Chondrocyte (in vitro differentiated cells): ENCODE data around the gene APMAP. TPM values are rescaled to one million over a fixed set of nuclear protein-coding genes. Genes with fewer than 3 reads are reported as not detected.

ENCODE experiments used
- DNase-seq: peaks from one replicate; pipeline ENCODE4 v3.0.0; 2021; ENCODE audit warnings: mixed read lengths, low spot score
- H3K27ac Mint-ChIP-seq: one replicate; pipeline ENCODE4 v1.8.0; 2021; ENCODE audit warnings: mild to moderate bottlenecking, moderate library complexity, mixed read lengths; ENCODE audit not compliant: unreplicated experiment
- H3K27me3 Mint-ChIP-seq: 2 replicates; pipeline ENCODE4 v1.8.0; 2021; ENCODE audit warnings: low read depth, mixed read lengths
- H3K36me3 Mint-ChIP-seq: 2 replicates; pipeline ENCODE4 v1.8.0; 2021; ENCODE audit warnings: low read depth, mixed read lengths
- H3K4me1 Mint-ChIP-seq: 2 replicates; pipeline ENCODE4 v1.8.0; 2021; ENCODE audit warnings: low read depth, mild to moderate bottlenecking, mixed read lengths
- H3K4me3 Mint-ChIP-seq: one replicate; pipeline ENCODE4 v1.8.0; 2021; ENCODE audit warnings: mild to moderate bottlenecking, moderate library complexity, mixed read lengths; ENCODE audit not compliant: unreplicated experiment
- H3K9me3 Mint-ChIP-seq: 2 replicates; pipeline ENCODE4 v1.8.0; 2021; ENCODE audit warnings: low read depth, mixed read lengths
- total RNA-seq: library from RNA; stranded (reverse); gene quantifications from 3 replicates; pipeline ENCODE4 v1.2.1, GENCODE V29; 2021
- TF ChIP-seq, protein P1 (sequence below): fragments of 200-600 bp; sonication (generic); IDR thresholded peaks from 2 replicates; pipeline ENCODE4 v1.5.0; 2021; ENCODE audit warnings: antibody characterized with exemption, mild to moderate bottlenecking, moderate library complexity

Gene APMAP
- total RNA-seq, 1 donor from 2014 or later, result 82.2 TPM

DNA sequence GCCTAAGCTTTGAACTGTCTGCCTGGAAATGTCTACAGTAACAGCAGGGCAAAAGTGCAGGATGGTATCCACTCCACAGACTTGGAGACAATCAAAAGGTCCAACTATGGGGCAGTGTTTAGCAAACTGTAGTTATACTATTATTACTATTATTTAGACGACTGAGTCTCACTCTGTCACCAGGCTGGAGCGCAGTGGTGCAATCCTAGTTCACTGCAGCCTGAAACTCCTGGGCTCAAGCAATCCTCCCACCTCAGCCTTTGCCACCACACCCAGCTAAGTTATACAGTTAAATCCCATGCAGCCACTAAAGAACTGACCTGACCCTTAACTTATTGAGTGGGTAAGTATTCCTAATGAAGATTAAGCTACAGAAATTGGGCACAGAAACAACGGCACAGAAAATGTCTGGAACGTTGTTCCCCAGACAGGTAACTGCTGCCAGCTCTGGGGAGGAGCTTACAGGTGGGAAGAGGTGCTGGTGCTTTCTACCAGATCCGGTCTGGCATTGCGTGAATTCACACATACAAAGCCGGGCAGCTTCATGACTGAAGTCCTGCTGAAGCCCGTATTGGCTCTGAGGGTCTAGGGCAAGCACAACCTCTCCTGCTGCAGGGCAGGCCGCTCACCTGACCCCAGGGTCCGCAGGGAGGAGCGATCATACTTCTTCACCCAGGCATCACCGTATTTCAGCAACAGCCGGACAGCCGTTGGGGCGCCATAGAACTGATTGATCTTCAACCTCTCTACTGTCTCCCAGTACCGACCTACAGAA lies 27.0 kb upstream of the APMAP start:
- TF ChIP-seq, protein P1, sequence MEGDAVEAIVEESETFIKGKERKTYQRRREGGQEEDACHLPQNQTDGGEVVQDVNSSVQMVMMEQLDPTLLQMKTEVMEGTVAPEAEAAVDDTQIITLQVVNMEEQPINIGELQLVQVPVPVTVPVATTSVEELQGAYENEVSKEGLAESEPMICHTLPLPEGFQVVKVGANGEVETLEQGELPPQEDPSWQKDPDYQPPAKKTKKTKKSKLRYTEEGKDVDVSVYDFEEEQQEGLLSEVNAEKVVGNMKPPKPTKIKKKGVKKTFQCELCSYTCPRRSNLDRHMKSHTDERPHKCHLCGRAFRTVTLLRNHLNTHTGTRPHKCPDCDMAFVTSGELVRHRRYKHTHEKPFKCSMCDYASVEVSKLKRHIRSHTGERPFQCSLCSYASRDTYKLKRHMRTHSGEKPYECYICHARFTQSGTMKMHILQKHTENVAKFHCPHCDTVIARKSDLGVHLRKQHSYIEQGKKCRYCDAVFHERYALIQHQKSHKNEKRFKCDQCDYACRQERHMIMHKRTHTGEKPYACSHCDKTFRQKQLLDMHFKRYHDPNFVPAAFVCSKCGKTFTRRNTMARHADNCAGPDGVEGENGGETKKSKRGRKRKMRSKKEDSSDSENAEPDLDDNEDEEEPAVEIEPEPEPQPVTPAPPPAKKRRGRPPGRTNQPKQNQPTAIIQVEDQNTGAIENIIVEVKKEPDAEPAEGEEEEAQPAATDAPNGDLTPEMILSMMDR, result no peak
- H3K9me3 Mint-ChIP-seq, result no peaks in the 10 kb centered on the region
- peak; percentile 37 for DNase-seq
- H3K27ac Mint-ChIP-seq, result no peak overlapping the region
- no peaks in the 10 kb centered on the region for H3K36me3 Mint-ChIP-seq
- no peak overlapping the region for H3K4me3 Mint-ChIP-seq
- no peaks in the 10 kb centered on the region for H3K27me3 Mint-ChIP-seq
- no peaks in the 10 kb centered on the region for H3K4me1 Mint-ChIP-seq

DNA sequence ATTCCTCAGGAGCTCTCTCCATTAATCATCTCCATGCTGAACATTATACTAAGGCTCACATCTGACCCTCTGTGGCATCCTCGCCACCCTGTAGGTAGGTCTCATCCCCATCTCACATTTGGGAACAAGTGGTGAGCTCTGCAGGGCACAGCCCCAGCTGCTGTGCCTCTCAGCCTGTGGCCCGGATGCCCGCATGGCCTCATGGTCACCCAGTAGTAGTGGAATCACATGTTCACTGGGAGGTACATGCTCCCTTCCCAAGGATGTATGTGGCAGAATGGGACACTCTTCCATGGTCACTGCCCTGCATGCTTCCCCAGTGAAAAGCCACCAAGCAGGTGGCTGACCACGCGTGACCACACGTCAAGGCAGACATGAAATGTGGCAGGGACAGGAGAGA lies 26.3 kb upstream of the APMAP start:
- H3K9me3 Mint-ChIP-seq, result no peaks in the 10 kb centered on the region
- TF ChIP-seq, protein P1, result no peak
- no peak overlapping the region for H3K27ac Mint-ChIP-seq
- no peaks in the 10 kb centered on the region for H3K4me1 Mint-ChIP-seq
- H3K36me3 Mint-ChIP-seq, result no peaks in the 10 kb centered on the region
- DNase-seq, result peak; percentile 43
- H3K27me3 Mint-ChIP-seq, result no peaks in the 10 kb centered on the region
- H3K4me3 Mint-ChIP-seq, result no peak overlapping the region

DNA sequence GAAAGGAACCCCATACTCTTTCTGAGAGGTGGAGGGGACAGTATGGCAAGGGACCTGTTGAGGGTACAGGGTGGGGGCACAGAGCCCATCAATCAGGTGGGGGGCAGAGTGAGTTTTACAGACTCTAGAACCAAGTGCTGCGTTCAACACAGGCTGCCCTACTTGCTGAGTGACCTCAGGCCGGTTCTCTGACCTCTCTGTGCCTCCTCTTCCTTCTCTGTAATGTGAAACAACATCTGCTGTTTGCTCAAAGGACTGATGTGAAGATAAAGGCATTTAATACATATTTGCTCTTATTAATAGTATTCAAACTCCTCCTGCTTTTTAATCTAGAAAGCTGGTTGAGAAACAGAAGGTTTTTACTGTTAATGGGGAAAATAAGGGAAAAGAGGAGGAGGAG lies 25.9 kb upstream of the APMAP start:
- H3K9me3 Mint-ChIP-seq, result no peaks in the 10 kb centered on the region
- H3K27ac Mint-ChIP-seq, result no peak overlapping the region
- TF ChIP-seq, protein P1, result no peak
- no peak overlapping the region for H3K4me3 Mint-ChIP-seq
- H3K36me3 Mint-ChIP-seq, result no peaks in the 10 kb centered on the region
- H3K4me1 Mint-ChIP-seq, result no peaks in the 10 kb centered on the region
- DNase-seq, result peak; percentile 19
- H3K27me3 Mint-ChIP-seq, result no peaks in the 10 kb centered on the region

DNA sequence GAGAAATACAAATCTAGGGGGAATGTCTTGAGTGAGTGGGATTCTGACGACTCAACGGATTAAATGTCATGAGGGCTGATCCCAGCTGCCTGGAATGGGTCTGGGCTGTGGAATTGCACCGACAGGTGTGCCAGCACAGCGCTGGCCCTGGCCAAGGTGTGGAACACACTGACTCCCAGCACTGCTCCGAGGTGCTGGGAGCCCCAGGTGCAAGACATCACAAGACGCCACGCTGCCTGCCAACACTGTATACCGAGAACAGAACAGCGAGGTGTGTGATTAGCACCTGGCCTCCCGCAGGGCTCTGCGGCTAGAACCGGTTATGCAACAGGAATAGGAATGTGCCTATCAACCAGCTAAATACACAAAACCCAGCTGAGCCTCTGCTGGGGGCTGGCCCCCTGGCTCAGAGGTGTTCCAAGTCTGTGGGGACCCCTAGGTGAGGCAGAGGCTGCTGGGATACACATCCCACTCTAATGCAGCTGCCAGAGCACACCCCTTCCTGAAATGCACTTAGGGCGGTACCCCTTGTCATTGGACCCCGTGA lies 24.8 kb upstream of the APMAP start:
- Mint-ChIP-seq H3K36me3 (no peaks in the 10 kb centered on the region), H3K27me3 (no peaks in the 10 kb centered on the region), H3K4me1 (no peaks in the 10 kb centered on the region), H3K27ac (no peak overlapping the region), H3K9me3 (no peaks in the 10 kb centered on the region), H3K4me3 (no peak overlapping the region)
- TF ChIP-seq, protein P1, result no peak
- peak; percentile 68 for DNase-seq

DNA sequence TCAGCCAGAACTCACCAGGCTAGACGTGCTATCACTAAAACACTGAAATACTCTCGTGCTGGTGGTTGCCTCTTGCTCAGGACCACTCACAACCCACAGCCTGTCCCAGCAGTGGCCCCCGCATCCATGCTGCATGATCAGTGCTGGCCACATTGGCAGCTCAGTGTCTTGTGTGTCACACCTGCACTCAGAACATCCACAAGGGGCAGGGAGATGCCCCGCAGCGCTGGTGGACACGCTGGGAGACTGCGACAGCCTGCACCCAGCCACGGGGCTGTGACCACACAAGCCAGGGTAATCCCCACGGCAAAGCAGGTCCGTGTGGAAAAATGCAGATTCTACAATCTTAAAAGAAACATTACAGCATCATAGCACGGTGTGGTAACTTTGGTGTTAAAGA lies 23.9 kb upstream of the APMAP start:
- Mint-ChIP-seq H3K4me1 (no peaks in the 10 kb centered on the region), H3K27ac (no peak overlapping the region), H3K27me3 (no peaks in the 10 kb centered on the region), H3K36me3 (no peaks in the 10 kb centered on the region), H3K9me3 (no peaks in the 10 kb centered on the region), H3K4me3 (no peak overlapping the region)
- TF ChIP-seq, protein P1, result no peak
- peak; percentile 69 for DNase-seq
